HUES6 (cell line): ENCODE data around the gene C6orf141.

Experiments used
- H3K27ac ChIP-seq: 2 replicates; pipeline ENCODE4 v1.7.0; 2013; ENCODE audit warnings: low read depth, mild to moderate bottlenecking, low read length, inconsistent platforms
- H3K27me3 ChIP-seq: 2 replicates; pipeline ENCODE4 v1.6.1; 2013; ENCODE audit warnings: low read length; ENCODE audit not compliant: control insufficient read depth, insufficient read depth
- H3K36me3 ChIP-seq: 2 replicates; pipeline ENCODE4 v1.6.1; 2013; ENCODE audit warnings: low read length; ENCODE audit not compliant: control insufficient read depth, insufficient read depth
- H3K4me1 ChIP-seq: 2 replicates; pipeline ENCODE4 v1.6.1; 2013; ENCODE audit warnings: low read length; ENCODE audit not compliant: control insufficient read depth, insufficient read depth
- H3K4me3 ChIP-seq: 2 replicates; pipeline ENCODE4 v1.5.1; 2013; ENCODE audit warnings: low read depth, low read length
- H3K9ac ChIP-seq: one replicate; pipeline ENCODE4 v1.6.1; 2013; ENCODE audit warnings: mild to moderate bottlenecking, low read length
- H3K9me3 ChIP-seq: 2 replicates; pipeline ENCODE4 v1.6.1; 2013; ENCODE audit warnings: low read depth, low read length; ENCODE audit not compliant: control insufficient read depth, insufficient read depth

C6orf141 gene

DNA sequence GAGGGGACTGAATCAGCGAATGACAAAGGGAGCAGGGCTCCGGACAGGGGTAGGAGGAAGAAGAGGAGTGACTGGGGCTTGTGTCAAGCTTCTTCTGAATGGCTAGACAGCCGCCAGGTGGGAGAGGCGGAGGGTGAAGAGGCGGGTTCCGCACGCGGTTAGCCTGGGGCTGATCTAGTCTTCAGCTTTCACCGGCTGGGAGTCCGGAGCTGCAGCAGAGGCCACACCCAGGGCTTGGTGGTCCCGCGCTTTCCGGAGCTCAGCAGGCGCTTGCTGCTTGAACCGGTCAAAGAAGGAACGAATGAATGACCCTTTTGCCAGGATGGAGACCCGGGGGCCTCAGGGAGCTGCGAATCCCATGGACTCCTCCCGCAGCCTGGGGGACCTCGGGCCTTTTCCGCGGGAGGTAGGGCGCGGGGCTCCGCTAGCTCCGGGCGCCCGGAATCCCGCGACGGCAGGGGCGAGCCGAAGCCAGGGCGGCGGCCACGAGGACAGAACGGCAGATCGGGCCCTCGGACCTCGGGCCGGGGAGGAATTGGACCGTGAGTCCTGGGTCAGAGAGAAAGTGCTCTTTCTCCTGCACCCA is at the start of gene C6orf141:
Gene C6orf141, plus strand, starts transcription at position 177 of the 586 bp plus-strand sequence. Its CDS starts 125 bp downstream, at position 302.
- Histone ChIP-seq H3K9me3 (no peaks in the 10 kb centered on the region), H3K4me3 (peak within 1 kb of the TSS; percentile 70), H3K9ac (peak within 1 kb of the TSS; percentile 44), H3K27ac (no peak within 1 kb of the TSS), H3K36me3 (no peaks in the 10 kb centered on the region), H3K27me3 (peaks cover 83% of the 10 kb centered on the region), H3K4me1 (peaks cover 24% of the 10 kb centered on the region)

DNA sequence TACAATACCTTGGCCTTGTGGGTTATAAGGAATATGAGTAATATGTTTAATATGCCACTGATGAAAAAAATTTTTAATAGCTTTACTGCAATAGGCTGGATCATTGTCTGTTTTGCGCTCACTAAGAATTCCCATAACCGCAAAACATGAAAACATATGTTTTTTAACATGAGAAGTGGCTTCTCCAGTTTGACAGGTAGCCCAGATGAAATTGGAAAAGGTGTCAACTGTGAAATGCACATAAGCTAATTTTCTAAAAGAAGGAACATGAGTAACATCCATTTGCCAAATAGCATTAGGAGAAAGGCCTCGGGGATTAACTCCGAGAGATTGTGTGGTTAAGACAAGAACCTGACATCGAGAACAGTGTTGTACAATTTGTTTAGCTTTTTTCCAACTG is 45.8 kb upstream of the C6orf141 start:
- Histone ChIP-seq H3K4me3 (no peak overlapping the region), H3K27me3 (no peaks in the 10 kb centered on the region), H3K9me3 (peaks cover 11% of the 10 kb centered on the region; the same call in 1 of the 2 replicates), H3K9ac (no peak overlapping the region), H3K27ac (no peak overlapping the region), H3K4me1 (no peaks in the 10 kb centered on the region), H3K36me3 (no peaks in the 10 kb centered on the region)

DNA sequence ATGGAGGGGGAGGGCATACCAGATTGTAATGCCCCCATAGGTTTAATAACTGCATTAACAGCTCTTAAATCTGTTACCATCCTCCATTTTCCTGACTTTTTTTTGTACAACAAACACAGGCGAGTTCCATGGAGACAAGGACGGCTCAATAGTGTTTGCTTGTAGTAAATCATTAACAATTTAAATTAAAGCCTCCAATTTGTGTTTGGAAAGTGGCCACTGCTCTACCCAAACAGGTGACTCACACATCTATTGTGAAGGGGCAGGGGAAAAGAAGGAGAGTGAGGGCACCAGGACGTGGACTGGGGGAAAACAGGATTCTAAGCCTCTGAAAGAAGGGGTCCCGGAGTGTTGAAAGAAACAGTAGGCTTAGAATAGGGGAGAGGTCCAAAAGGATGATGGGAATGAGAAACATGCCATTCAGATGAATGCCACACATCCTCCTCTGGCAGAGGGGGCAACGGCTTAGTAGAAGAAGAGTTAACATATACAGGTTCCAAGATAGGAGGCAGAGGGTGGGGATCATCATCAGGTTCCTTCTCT is 43.8 kb upstream of the C6orf141 start:
- Histone ChIP-seq H3K27me3 (no peaks in the 10 kb centered on the region), H3K4me3 (no peak overlapping the region), H3K9ac (no peak overlapping the region), H3K36me3 (no peaks in the 10 kb centered on the region), H3K9me3 (peaks cover 11% of the 10 kb centered on the region; the same call in 1 of the 2 replicates), H3K27ac (no peak overlapping the region), H3K4me1 (no peaks in the 10 kb centered on the region)

DNA sequence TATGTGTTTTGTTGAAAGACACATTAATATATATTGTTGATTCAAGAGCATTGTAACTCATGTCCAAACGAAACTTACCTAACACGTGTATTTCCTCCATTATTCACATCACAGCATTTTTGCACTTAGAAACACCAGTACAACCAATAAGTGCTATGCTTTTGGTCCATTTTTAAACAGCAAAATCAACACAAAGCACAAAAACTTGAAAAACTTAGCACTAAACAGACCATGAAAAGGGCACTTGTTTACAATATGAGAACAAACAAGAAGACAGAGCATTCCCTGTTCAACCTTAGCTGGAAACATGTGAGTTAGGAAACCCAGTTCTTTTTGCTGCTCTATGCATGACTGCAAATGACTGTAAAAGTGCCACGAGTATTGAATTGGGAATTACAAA is 41.1 kb upstream of the C6orf141 start:
- no peaks in the 10 kb centered on the region for H3K4me1 ChIP-seq

DNA sequence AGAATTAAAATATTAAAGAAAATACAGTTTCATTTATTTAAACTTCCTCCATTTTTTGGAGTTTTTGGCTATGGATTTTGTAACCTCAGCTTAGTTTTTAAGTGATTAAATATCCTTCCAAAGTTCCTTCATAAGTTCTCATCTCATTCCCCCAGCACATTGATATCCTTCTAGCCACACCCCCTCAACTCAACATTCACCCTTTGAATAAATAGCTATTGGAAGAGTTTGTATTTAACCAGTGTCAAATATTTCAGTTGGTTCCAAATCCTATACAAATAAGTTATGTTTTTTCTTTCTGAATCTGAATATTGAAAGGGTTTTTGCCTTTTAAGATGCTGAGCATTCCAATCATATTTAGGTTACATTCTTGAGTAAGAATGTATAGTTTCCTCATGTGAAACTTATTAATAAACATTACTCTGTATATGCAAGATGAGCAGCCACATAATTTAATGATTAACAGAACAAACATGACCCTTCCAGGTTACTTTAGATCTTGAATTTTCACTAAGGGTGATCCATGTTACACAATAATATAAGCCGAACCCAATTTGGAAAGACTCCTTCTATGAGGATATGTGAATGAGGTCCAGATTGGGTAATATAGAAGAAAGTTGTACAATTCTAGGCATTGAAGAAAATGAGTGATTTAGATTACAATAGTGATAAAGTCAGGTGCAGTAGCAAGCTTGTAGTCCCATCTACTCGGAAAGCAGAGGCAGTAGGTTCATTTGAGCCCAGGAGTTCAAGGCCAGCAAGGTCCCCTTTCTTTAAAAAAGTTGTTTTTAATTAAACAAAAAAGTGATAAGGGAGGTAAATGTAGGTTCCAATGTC is 37.1 kb upstream of the C6orf141 start:
- Histone ChIP-seq H3K36me3 (no peaks in the 10 kb centered on the region), H3K27ac (no peak overlapping the region), H3K4me3 (no peak overlapping the region)

More for the DNA sequence above, 41.1 kb upstream of the C6orf141 start:
- Histone ChIP-seq H3K9me3 (peaks cover 11% of the 10 kb centered on the region; the same call in 1 of the 2 replicates), H3K27me3 (no peaks in the 10 kb centered on the region), H3K27ac (no peak overlapping the region), H3K9ac (no peak overlapping the region), H3K36me3 (no peaks in the 10 kb centered on the region), H3K4me3 (no peak overlapping the region)

DNA sequence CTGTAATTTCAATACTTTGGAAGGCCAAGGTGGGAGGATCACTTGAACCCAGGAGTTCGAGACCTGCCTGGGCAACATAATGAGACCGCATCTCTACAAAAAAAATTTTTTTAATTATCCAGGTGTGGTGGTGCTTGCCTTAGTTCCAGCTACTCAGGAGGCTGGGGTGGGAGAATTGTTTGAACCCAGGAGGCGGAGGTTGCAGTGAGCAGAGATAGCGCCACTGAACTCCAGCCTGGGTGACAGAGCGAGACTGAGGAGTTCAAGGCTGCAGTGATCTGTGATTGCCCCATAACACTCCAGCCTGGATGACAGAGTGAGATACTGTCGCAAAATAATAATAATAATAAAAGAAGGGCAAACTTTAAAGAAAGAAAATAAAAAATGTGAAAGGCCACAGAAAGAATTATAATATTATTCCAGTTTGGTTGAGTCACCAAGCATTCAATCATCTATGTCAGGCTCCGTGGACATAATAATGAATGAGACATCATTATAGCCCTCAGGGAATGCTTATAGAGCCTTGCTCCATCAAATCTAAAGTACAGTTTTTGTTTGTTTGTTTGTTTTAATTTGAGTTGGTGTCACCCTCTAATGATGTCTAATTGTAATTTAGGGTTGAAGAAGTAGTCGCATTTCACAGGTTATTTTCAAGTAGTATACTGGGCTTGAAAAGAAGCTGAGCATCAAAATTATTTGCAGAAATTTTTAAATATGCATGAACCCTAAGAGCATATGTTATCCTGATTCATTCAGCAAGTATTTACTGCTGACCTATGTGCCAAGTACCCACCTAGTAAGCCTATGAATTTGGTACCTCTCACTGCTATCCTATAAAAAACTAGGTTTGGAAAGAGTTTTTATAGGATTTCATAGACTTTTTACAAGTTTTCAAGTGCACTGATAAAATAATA is 35.6 kb upstream of the C6orf141 start:
- Histone ChIP-seq H3K4me3 (no peak overlapping the region), H3K9me3 (no peaks in the 10 kb centered on the region), H3K36me3 (no peaks in the 10 kb centered on the region), H3K27me3 (no peaks in the 10 kb centered on the region), H3K4me1 (no peaks in the 10 kb centered on the region), H3K27ac (no peak overlapping the region), H3K9ac (no peak overlapping the region)

More for the DNA sequence above, 37.1 kb upstream of the C6orf141 start:
- H3K9ac ChIP-seq = no peak overlapping the region
- no peaks in the 10 kb centered on the region for H3K27me3 ChIP-seq
- H3K4me1 ChIP-seq = no peaks in the 10 kb centered on the region
- peaks cover 4% of the 10 kb centered on the region; the same call in 1 of the 2 replicates for H3K9me3 ChIP-seq

DNA sequence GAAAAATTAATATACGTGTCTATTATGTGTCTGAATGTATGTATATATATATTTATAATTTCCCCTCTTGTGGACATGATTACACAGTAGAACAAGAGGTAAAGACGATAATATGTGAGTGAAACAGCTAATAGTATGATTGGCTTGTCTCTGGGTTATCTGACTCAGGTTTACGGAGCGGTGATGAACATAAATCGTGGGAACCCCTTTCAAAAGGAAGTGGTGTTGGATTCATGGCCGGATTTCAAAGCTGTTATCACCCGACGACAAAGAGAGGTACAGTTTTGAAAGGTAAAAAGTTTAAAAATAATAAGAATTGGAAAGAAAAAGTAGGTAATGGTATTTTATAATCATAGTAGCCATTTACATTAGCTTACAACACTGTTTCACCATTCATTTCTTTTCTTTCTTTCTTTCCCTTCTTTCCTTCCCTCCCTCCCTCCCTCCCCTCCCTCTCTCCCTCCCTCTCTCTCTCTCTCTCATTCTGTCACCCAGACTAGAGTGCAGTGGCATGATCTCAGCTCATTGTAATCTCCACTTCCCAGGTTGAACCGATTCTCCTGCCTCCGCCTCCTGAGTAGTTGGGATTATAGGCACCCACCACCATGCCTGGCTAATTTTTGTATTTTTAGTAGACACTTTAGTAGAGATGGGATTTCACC is 34.9 kb upstream of the C6orf141 start:
- no peaks in the 10 kb centered on the region for H3K36me3 ChIP-seq
- no peaks in the 10 kb centered on the region for H3K9me3 ChIP-seq
- no peak overlapping the region for H3K4me3 ChIP-seq
- H3K4me1 ChIP-seq = no peaks in the 10 kb centered on the region
- H3K27me3 ChIP-seq = no peaks in the 10 kb centered on the region
- no peak overlapping the region for H3K27ac ChIP-seq
- no peak overlapping the region for H3K9ac ChIP-seq

DNA sequence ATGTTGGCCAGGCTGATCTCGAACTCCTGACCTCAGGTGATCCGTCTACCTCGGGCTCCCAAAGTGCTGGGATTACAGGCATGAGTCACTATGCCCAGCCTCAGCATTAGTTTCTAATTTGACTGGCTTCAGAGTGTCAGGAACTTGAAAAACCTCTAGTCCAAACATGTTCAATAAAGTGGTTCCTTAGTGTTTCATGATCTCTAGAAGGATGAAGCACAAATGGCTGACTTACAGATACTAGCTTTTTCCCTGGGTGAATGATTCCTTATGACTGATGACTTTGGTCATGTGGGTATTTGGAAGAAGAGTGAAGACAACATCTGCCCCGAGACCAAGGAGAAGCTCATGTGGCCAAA is 34.3 kb upstream of the C6orf141 start:
- no peaks in the 10 kb centered on the region for H3K36me3 ChIP-seq
- no peaks in the 10 kb centered on the region for H3K9me3 ChIP-seq
- H3K27ac ChIP-seq = no peak overlapping the region
- H3K27me3 ChIP-seq = no peaks in the 10 kb centered on the region
- H3K4me3 ChIP-seq = no peak overlapping the region
- H3K4me1 ChIP-seq = no peaks in the 10 kb centered on the region
- H3K9ac ChIP-seq = no peak overlapping the region

DNA sequence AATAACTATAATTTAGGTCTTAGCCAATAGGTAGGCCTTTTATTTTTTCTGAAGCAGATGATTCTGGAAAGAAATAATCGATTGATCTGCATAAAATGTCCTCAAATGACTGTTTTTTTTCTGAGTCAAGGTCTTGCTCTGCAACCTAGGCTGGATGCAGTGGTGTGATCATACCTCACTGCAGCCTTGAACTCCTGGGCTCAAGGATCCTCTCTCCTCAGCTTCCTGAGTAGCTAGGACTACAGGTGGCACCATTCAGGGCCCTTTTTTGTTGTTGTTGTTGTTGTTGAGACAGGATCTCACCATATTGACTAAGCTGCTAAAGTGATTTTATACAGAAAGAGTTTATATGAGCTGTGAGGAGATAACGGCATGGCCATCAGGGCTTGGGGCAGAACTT is 32.5 kb upstream of the C6orf141 start:
- H3K27me3 ChIP-seq = no peaks in the 10 kb centered on the region
- no peaks in the 10 kb centered on the region for H3K36me3 ChIP-seq
- H3K4me3 ChIP-seq = no peak overlapping the region
- no peak overlapping the region for H3K9ac ChIP-seq
- H3K4me1 ChIP-seq = no peaks in the 10 kb centered on the region
- H3K9me3 ChIP-seq = no peaks in the 10 kb centered on the region
- no peak overlapping the region for H3K27ac ChIP-seq

DNA sequence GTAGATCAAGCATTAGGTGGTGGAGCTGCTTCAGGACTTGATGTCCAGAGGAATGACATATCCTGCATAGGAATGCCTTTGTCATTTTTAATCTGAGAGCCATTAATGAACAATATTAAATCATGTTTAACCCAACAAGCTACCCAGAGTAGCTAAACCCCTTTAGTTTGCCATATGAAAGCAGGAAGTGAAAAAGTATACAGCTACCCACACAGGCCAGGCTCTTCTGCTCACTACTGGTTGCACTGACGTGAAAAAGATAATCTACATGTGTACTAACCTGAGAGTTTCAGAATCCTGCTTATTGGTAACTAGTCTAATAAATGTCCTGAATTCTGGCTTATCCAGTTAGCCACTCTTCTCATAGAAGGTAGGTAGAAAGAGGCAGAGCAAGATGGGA is 30.8 kb upstream of the C6orf141 start:
- Histone ChIP-seq H3K9me3 (no peaks in the 10 kb centered on the region), H3K9ac (no peak overlapping the region), H3K4me3 (no peak overlapping the region), H3K27ac (no peak overlapping the region), H3K36me3 (no peaks in the 10 kb centered on the region), H3K4me1 (no peaks in the 10 kb centered on the region), H3K27me3 (no peaks in the 10 kb centered on the region)
